Measurements from ENCODE around the gene TTL. TPM values are rescaled to one million over a fixed set of nuclear protein-coding genes. Genes with fewer than 3 reads are reported as not detected.
"Not testable (repeated sequence)": the region's sequence is repeated elsewhere in the genome, so short reads cannot be mapped to it uniquely, and the experiment has no call there.

The TTL gene
- total RNA-seq: 10 to 100 TPM; 14.8 to 25.5 (median 21.2) TPM

GRCh38 chr2:112481528-112482233 lies at the start of gene TTL:
Gene TTL (plus strand): TSS chr2:112482156. CDS start chr2:112482345, 189 bp downstream.
- no peak for TF ChIP-seq POLR2A (IDR thresholded peaks at IDR 0.05)
- no peak for TF ChIP-seq CTCF (IDR thresholded peaks at IDR 0.05)
- intact Hi-C loops (cut with DNase I; ENCODE audit: low total_unique reads): loop anchor here (10.0 kb wide), 1 partner anchor 243 kb away; the partner anchor contains the start of gene NT5DC4
- peak; percentile 61 to 94 for DNase-seq (ENCODE audit: low spot score in 2 of 2)
- WGBS, 2 donors: 0% methylated on average over 24 to 36 of the region's 82 CpGs
- H3K4me3 ChIP-seq (ENCODE audit: low read depth, poor library complexity, severe bottlenecking): peak within 1 kb of the TSS; percentile 87

- 30 to 53% methylated on average over 21 to 22 of the region's 22 CpGs for WGBS, 2 donors
- intact Hi-C loops (cut with DNase I; ENCODE audit: low total_unique reads): not testable (repeated sequence)
These were observed 49.6 kb upstream of the TTL start for GRCh38 chr2:112432390-112432734.

GRCh38 chr2:112432735-112433479 lies 49.0 kb upstream of the TTL start:
- intact Hi-C loops (cut with DNase I; ENCODE audit: low total_unique reads); DNase-seq (ENCODE audit: low spot score in 2 of 2): not testable (repeated sequence)
- peak overlapping the region; percentile 45 for H3K4me3 ChIP-seq (ENCODE audit: low read depth, poor library complexity, severe bottlenecking)
- WGBS, 2 donors: 0 to 19% methylated on average over 29 to 35 of the region's 98 CpGs

More at GRCh38 chr2:112432390-112432734, 49.6 kb upstream of the TTL start:
- DNase-seq (ENCODE audit: low spot score in 2 of 2): not testable (repeated sequence)
- peak overlapping the region; percentile 45 for H3K4me3 ChIP-seq (ENCODE audit: low read depth, poor library complexity, severe bottlenecking)

- intact Hi-C loops (cut with DNase I; ENCODE audit: low total_unique reads): not testable (repeated sequence)
- H3K4me3 ChIP-seq (ENCODE audit: low read depth, poor library complexity, severe bottlenecking): peak within 1 kb of the TSS; percentile 45
- WGBS, 2 donors: 0 to 3% methylated on average over 11 to 12 of the region's 26 CpGs
- DNase-seq (ENCODE audit: low spot score in 2 of 2): peak; percentile 83 to 98
These were observed 48.5 kb upstream of the TTL start, which contains the start of gene RGPD8 for GRCh38 chr2:112433480-112433879. Gene RGPD8 (minus strand): TSS chr2:112433645. CDS start chr2:112433453, 192 bp downstream.

GRCh38 chr2:112433932-112434730 lies 47.8 kb upstream of the TTL start:
- H3K4me3 ChIP-seq (ENCODE audit: low read depth, poor library complexity, severe bottlenecking): no peak overlapping the region
- intact Hi-C loops (cut with DNase I; ENCODE audit: low total_unique reads): no loop called here
- TF ChIP-seq CTCF (IDR thresholded peaks at IDR 0.05) (no peak), POLR2A (IDR thresholded peaks at IDR 0.05) (no peak)
- DNase-seq (ENCODE audit: low spot score in 2 of 2): no peak
- 66 to 77% methylated on average over 20 to 26 of the region's 31 CpGs for WGBS, 2 donors

GRCh38 chr2:112434890-112435715 lies 46.9 kb upstream of the TTL start:
- H3K4me3 ChIP-seq (ENCODE audit: low read depth, poor library complexity, severe bottlenecking); intact Hi-C loops (cut with DNase I; ENCODE audit: low total_unique reads); DNase-seq (ENCODE audit: low spot score in 2 of 2): not testable (repeated sequence)
- 69 to 74% methylated on average over 28 to 31 of the region's 33 CpGs for WGBS, 2 donors

GRCh38 chr2:112435716-112436431 lies 46.1 kb upstream of the TTL start:
- intact Hi-C loops (cut with DNase I; ENCODE audit: low total_unique reads); DNase-seq (ENCODE audit: low spot score in 2 of 2); H3K4me3 ChIP-seq (ENCODE audit: low read depth, poor library complexity, severe bottlenecking): not testable (repeated sequence)
- 74 to 76% methylated on average over 16 to 18 of the region's 18 CpGs for WGBS, 2 donors

- intact Hi-C loops (cut with DNase I; ENCODE audit: low total_unique reads); DNase-seq (ENCODE audit: low spot score in 2 of 2); H3K4me3 ChIP-seq (ENCODE audit: low read depth, poor library complexity, severe bottlenecking): not testable (repeated sequence)
- WGBS, 2 donors: 93 to 97% methylated on average over 6 of the region's 10 CpGs
These were observed 45.0 kb upstream of the TTL start for GRCh38 chr2:112436993-112437392.

GRCh38 chr2:112437405-112437831 lies 44.5 kb upstream of the TTL start:
- 78 to 82% methylated on average over 11 to 13 of the region's 16 CpGs for WGBS, 2 donors
- DNase-seq (ENCODE audit: low spot score in 2 of 2); H3K4me3 ChIP-seq (ENCODE audit: low read depth, poor library complexity, severe bottlenecking); intact Hi-C loops (cut with DNase I; ENCODE audit: low total_unique reads): not testable (repeated sequence)

- intact Hi-C loops (cut with DNase I; ENCODE audit: low total_unique reads); H3K4me3 ChIP-seq (ENCODE audit: low read depth, poor library complexity, severe bottlenecking); DNase-seq (ENCODE audit: low spot score in 2 of 2): not testable (repeated sequence)
- WGBS, 2 donors: 83 to 91% methylated on average over 6 of the region's 6 CpGs
These were observed 43.2 kb upstream of the TTL start for GRCh38 chr2:112438603-112439261.
